Measurements from ENCODE around the gene ABCF1. TPM values are rescaled to one million over a fixed set of nuclear protein-coding genes. Genes with fewer than 3 reads are reported as not detected.

Gene ABCF1
- total RNA-seq, 1 experiment from 2014 or later = 53.3 TPM

- Histone ChIP-seq H3K27ac (ENCODE audit: low read depth, low read length) (peak within 1 kb of the TSS; percentile 77), H2AFZ (ENCODE audit: low read depth, low read length, poor library complexity, severe bottlenecking) (no peak within 1 kb of the TSS), H3K36me3 (ENCODE audit: control insufficient read depth in 1 of 2, insufficient read depth in 2 of 2, low read length in 2 of 2) (peaks cover 35 to 40% of the 10 kb centered on the region in 2 experiments), H3K9ac (ENCODE audit: low read length) (peak within 1 kb of the TSS; percentile 85), H3K4me1 (ENCODE audit: control insufficient read depth in 1 of 2, insufficient read depth in 2 of 2, low read length in 2 of 2) (peaks cover 2 to 17% of the 10 kb centered on the region in 2 experiments; a peak in 3 of 4 replicates), H3K9me3 (ENCODE audit: control insufficient read depth in 1 of 2, insufficient read depth in 1 of 2, low read depth in 1 of 2, low read length in 2 of 2) (no peaks in the 10 kb centered on the region), H3K4me3 (replicated peaks in 1 of 2; ENCODE audit: low read depth in 1 of 2, low read length in 2 of 2) (peak within 1 kb of the TSS; percentile 76 to 88), H4K20me1 (ENCODE audit: insufficient read depth) (no peaks in the 10 kb centered on the region), H3K27me3 (ENCODE audit: insufficient read depth, low read length) (no peaks in the 10 kb centered on the region), H3K4me2 (ENCODE audit: low read length) (peak within 1 kb of the TSS; percentile 80), H3K79me2 (ENCODE audit: insufficient read depth, low read length) (peaks cover 15% of the 10 kb centered on the region; the same call in 1 of the 2 replicates), H3K9me2 (ENCODE audit: insufficient read depth) (no peaks in the 10 kb centered on the region)
- ChIA-PET RAD21 (ENCODE audit: low non-redundant PET in 1 of 2, low total read pairs in 2 of 2, uncharacterized antibody in 2 of 2, unreplicated experiment in 2 of 2) (no interaction called here), CTCF (no interaction called here), POLR2A (interaction anchor here (1.2 to 2.0 kb wide), 2 partner anchors 9 to 11 kb away, joined by 4 to 10 read pairs; partner anchors contain the start of genes MRPS18B and PPP1R10)
- TSS peak; percentile 49 for BruUV-seq (replicated peaks)
- DNase-seq (ENCODE audit: low read depth, low spot score) = peak; percentile 70
- intact Hi-C loops (cut with micrococcal nuclease) = loop anchor here (1.0 kb wide), 1 partner anchor 9 kb away; the partner anchor contains the start of genes MRPS18B and PPP1R10
- peak; percentile 96 for ATAC-seq
- TF ChIP-seq YY1 (IDR thresholded peaks at IDR 0.05; ENCODE audit: extremely low read depth, insufficient replicate concordance, low read depth, low read length) = peak; percentile 23
- no peak for TF ChIP-seq SP1 (IDR thresholded peaks at IDR 0.05; ENCODE audit: low read depth)
- TF ChIP-seq CBX3 (IDR thresholded peaks at IDR 0.05; ENCODE audit: low read depth) = no peak
- peak; percentile 84 for TF ChIP-seq TCF7L2 (IDR thresholded peaks at IDR 0.05; ENCODE audit: borderline replicate concordance, extremely low read depth, insufficient read depth, insufficient read length)
- no peak for TF ChIP-seq ELF1 (IDR thresholded peaks at IDR 0.05; ENCODE audit: borderline replicate concordance, low read depth)
- TF ChIP-seq POLR2AphosphoS5 (IDR thresholded peaks at IDR 0.05; ENCODE audit: low read depth, low read length) = peak; percentile 96
- TF ChIP-seq, protein P1, sequence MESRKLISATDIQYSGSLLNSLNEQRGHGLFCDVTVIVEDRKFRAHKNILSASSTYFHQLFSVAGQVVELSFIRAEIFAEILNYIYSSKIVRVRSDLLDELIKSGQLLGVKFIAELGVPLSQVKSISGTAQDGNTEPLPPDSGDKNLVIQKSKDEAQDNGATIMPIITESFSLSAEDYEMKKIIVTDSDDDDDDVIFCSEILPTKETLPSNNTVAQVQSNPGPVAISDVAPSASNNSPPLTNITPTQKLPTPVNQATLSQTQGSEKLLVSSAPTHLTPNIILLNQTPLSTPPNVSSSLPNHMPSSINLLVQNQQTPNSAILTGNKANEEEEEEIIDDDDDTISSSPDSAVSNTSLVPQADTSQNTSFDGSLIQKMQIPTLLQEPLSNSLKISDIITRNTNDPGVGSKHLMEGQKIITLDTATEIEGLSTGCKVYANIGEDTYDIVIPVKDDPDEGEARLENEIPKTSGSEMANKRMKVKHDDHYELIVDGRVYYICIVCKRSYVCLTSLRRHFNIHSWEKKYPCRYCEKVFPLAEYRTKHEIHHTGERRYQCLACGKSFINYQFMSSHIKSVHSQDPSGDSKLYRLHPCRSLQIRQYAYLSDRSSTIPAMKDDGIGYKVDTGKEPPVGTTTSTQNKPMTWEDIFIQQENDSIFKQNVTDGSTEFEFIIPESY (IDR thresholded peaks at IDR 0.05; ENCODE audit: extremely low read depth, insufficient replicate concordance, low read length) = no peak
- TF ChIP-seq, protein P2, sequence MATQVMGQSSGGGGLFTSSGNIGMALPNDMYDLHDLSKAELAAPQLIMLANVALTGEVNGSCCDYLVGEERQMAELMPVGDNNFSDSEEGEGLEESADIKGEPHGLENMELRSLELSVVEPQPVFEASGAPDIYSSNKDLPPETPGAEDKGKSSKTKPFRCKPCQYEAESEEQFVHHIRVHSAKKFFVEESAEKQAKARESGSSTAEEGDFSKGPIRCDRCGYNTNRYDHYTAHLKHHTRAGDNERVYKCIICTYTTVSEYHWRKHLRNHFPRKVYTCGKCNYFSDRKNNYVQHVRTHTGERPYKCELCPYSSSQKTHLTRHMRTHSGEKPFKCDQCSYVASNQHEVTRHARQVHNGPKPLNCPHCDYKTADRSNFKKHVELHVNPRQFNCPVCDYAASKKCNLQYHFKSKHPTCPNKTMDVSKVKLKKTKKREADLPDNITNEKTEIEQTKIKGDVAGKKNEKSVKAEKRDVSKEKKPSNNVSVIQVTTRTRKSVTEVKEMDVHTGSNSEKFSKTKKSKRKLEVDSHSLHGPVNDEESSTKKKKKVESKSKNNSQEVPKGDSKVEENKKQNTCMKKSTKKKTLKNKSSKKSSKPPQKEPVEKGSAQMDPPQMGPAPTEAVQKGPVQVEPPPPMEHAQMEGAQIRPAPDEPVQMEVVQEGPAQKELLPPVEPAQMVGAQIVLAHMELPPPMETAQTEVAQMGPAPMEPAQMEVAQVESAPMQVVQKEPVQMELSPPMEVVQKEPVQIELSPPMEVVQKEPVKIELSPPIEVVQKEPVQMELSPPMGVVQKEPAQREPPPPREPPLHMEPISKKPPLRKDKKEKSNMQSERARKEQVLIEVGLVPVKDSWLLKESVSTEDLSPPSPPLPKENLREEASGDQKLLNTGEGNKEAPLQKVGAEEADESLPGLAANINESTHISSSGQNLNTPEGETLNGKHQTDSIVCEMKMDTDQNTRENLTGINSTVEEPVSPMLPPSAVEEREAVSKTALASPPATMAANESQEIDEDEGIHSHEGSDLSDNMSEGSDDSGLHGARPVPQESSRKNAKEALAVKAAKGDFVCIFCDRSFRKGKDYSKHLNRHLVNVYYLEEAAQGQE (IDR thresholded peaks at IDR 0.05; ENCODE audit: low read depth) = no peak
- TF ChIP-seq CTCF (IDR thresholded peaks at IDR 0.05 in 2 of 3, conservative IDR thresholded peaks at IDR 0.05 in 1 of 3; ENCODE audit: borderline replicate concordance in 1 of 3, insufficient read depth in 1 of 3, low read depth in 2 of 3, low read length in 2 of 3) = peak in 2 of 3 experiments; percentile 41 to 44; a peak in 3 of 6 replicates
- peak; percentile 61 for TF ChIP-seq ZFX (IDR thresholded peaks at IDR 0.05)
- no peak for TF ChIP-seq SIN3A (IDR thresholded peaks at IDR 0.05; ENCODE audit: low read depth)
- TF ChIP-seq EZH2 (IDR thresholded peaks at IDR 0.05) = no peak
- TF ChIP-seq ATF3 (IDR thresholded peaks at IDR 0.05) = no peak
- no peak for TF ChIP-seq JUND (IDR thresholded peaks at IDR 0.05)
- TF ChIP-seq EGR1 (IDR thresholded peaks at IDR 0.05; ENCODE audit: low read depth) = no peak
- peak; percentile 60 for TF ChIP-seq POLR2A (IDR thresholded peaks at IDR 0.05; ENCODE audit: borderline replicate concordance, extremely low read depth, insufficient read depth, insufficient read length)
- TF ChIP-seq CEBPB (IDR thresholded peaks at IDR 0.05; ENCODE audit: low read depth) = no peak
- TF ChIP-seq RAD21 (IDR thresholded peaks at IDR 0.05; ENCODE audit: low read depth) = no peak
- no peak for TF ChIP-seq SRF (IDR thresholded peaks at IDR 0.05; ENCODE audit: low read depth)
Observed at GRCh38 chr6:30626484-30627366, 55.5 kb downstream of the ABCF1 start, which contains the start of gene ATAT1. Gene ATAT1 (plus strand): TSS chr6:30626874.

Measured in HCT116 (cell line).